ENCODE measurements around the gene HNRNPLL. TPM values are rescaled to one million over a fixed set of nuclear protein-coding genes. Genes with fewer than 3 reads are reported as not detected.

The HNRNPLL gene
- total and polyA plus RNA-seq, 2 experiments from 2014 or later, result 42.5 to 53.4 TPM

DNA sequence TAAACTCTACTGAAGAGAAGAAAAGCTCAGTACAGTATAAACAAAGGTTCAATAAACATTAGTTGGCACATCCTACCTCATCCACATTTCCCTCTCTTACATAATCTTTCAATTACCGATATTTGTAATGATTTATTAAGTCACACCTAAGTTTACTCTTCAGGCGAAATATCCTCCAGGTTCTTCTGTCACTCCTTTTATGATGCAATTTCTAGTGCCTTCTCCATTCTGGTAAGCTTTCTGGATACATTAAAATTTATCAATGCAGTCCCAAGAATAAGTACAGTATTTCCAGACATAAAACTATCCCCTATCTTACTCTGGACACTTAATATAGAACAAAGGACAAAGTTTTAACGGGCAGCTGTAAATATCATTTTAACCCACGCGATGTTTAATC lies 5.6 kb downstream of the HNRNPLL start:
- Histone ChIP-seq H3K4me1 (ENCODE audit: insufficient read depth) (peaks cover 35% of the 10 kb centered on the region), H3K27me3 (ENCODE audit: insufficient read depth) (no peaks in the 10 kb centered on the region), H3K4me3 (no peak overlapping the region), H2AFZ (no peak overlapping the region), H3K27ac (ENCODE audit: low read depth) (no peak overlapping the region), H4K20me1 (replicated peaks; ENCODE audit: insufficient read depth) (peaks cover 35% of the 10 kb centered on the region), H3K36me3 (ENCODE audit: insufficient read depth) (no peaks in the 10 kb centered on the region), H3K9me2 (ENCODE audit: insufficient read depth) (no peaks in the 10 kb centered on the region), H3K79me2 (replicated peaks; ENCODE audit: insufficient read depth) (peaks cover 98% of the 10 kb centered on the region), H3F3A (replicated peaks; ENCODE audit: low read depth) (no peaks in the 10 kb centered on the region), H3K4me2 (0 out of 2 replicates have a peak overlapping the region, but pooled peaks have one; percentile 14)
- DNase-seq (ENCODE audit: low spot score) (no peak), ATAC-seq (no peak)
- no peaks in the 10 kb centered on the region for H3K9me3 Mint-ChIP-seq
- H3K27me3 Mint-ChIP-seq (ENCODE audit: insufficient read depth, low read depth, poor library complexity), result peaks cover 5% of the 10 kb centered on the region
- peak overlapping the region; percentile 64; the same call in 1 of the 2 replicates for H3K27ac Mint-ChIP-seq
- H3K4me3 Mint-ChIP-seq, result no peak overlapping the region
- H3K36me3 Mint-ChIP-seq (ENCODE audit: low read depth), result no peaks in the 10 kb centered on the region
- peaks cover 53% of the 10 kb centered on the region for H3K4me1 Mint-ChIP-seq
- TF ChIP-seq, protein P1, sequence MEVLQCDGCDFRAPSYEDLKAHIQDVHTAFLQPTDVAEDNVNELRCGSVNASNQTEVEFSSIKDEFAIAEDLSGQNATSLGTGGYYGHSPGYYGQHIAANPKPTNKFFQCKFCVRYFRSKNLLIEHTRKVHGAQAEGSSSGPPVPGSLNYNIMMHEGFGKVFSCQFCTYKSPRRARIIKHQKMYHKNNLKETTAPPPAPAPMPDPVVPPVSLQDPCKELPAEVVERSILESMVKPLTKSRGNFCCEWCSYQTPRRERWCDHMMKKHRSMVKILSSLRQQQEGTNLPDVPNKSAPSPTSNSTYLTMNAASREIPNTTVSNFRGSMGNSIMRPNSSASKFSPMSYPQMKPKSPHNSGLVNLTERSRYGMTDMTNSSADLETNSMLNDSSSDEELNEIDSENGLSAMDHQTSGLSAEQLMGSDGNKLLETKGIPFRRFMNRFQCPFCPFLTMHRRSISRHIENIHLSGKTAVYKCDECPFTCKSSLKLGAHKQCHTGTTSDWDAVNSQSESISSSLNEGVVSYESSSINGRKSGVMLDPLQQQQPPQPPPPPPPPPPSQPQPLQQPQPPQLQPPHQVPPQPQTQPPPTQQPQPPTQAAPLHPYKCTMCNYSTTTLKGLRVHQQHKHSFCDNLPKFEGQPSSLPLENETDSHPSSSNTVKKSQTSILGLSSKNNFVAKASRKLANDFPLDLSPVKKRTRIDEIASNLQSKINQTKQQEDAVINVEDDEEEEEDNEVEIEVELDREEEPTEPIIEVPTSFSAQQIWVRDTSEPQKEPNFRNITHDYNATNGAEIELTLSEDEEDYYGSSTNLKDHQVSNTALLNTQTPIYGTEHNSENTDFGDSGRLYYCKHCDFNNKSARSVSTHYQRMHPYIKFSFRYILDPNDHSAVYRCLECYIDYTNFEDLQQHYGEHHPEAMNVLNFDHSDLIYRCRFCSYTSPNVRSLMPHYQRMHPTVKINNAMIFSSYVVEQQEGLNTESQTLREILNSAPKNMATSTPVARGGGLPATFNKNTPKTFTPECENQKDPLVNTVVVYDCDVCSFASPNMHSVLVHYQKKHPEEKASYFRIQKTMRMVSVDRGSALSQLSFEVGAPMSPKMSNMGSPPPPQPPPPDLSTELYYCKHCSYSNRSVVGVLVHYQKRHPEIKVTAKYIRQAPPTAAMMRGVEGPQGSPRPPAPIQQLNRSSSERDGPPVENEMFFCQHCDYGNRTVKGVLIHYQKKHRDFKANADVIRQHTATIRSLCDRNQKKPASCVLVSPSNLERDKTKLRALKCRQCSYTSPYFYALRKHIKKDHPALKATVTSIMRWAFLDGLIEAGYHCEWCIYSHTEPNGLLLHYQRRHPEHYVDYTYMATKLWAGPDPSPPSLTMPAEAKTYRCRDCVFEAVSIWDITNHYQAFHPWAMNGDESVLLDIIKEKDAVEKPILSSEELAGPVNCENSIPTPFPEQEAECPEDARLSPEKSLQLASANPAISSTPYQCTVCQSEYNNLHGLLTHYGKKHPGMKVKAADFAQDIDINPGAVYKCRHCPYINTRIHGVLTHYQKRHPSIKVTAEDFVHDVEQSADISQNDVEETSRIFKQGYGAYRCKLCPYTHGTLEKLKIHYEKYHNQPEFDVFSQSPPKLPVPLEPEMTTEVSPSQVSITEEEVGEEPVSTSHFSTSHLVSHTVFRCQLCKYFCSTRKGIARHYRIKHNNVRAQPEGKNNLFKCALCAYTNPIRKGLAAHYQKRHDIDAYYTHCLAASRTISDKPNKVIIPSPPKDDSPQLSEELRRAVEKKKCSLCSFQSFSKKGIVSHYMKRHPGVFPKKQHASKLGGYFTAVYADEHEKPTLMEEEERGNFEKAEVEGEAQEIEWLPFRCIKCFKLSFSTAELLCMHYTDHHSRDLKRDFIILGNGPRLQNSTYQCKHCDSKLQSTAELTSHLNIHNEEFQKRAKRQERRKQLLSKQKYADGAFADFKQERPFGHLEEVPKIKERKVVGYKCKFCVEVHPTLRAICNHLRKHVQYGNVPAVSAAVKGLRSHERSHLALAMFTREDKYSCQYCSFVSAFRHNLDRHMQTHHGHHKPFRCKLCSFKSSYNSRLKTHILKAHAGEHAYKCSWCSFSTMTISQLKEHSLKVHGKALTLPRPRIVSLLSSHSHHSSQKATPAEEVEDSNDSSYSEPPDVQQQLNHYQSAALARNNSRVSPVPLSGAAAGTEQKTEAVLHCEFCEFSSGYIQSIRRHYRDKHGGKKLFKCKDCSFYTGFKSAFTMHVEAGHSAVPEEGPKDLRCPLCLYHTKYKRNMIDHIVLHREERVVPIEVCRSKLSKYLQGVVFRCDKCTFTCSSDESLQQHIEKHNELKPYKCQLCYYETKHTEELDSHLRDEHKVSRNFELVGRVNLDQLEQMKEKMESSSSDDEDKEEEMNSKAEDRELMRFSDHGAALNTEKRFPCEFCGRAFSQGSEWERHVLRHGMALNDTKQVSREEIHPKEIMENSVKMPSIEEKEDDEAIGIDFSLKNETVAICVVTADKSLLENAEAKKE (CRISPR knock-in tag; IDR thresholded peaks at IDR 0.05), result no peak
- TF ChIP-seq, protein P2, sequence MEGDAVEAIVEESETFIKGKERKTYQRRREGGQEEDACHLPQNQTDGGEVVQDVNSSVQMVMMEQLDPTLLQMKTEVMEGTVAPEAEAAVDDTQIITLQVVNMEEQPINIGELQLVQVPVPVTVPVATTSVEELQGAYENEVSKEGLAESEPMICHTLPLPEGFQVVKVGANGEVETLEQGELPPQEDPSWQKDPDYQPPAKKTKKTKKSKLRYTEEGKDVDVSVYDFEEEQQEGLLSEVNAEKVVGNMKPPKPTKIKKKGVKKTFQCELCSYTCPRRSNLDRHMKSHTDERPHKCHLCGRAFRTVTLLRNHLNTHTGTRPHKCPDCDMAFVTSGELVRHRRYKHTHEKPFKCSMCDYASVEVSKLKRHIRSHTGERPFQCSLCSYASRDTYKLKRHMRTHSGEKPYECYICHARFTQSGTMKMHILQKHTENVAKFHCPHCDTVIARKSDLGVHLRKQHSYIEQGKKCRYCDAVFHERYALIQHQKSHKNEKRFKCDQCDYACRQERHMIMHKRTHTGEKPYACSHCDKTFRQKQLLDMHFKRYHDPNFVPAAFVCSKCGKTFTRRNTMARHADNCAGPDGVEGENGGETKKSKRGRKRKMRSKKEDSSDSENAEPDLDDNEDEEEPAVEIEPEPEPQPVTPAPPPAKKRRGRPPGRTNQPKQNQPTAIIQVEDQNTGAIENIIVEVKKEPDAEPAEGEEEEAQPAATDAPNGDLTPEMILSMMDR (conservative IDR thresholded peaks at IDR 0.05; ENCODE audit: low read depth in 2 of 2), result no peak
- no peak for TF ChIP-seq ZNF114 (CRISPR knock-in tag; IDR thresholded peaks at IDR 0.05)
- TF ChIP-seq, protein P3, sequence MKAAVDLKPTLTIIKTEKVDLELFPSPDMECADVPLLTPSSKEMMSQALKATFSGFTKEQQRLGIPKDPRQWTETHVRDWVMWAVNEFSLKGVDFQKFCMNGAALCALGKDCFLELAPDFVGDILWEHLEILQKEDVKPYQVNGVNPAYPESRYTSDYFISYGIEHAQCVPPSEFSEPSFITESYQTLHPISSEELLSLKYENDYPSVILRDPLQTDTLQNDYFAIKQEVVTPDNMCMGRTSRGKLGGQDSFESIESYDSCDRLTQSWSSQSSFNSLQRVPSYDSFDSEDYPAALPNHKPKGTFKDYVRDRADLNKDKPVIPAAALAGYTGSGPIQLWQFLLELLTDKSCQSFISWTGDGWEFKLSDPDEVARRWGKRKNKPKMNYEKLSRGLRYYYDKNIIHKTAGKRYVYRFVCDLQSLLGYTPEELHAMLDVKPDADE (IDR thresholded peaks at IDR 0.05), result no peak
- no peak for TF ChIP-seq EZH2phosphoT487 (IDR thresholded peaks at IDR 0.05; ENCODE audit: unreplicated experiment)
- no peak for TF ChIP-seq STAT1 (IDR thresholded peaks at IDR 0.05; ENCODE audit: unreplicated experiment)
- TF ChIP-seq JUNB (IDR thresholded peaks at IDR 0.05; ENCODE audit: unreplicated experiment), result no peak
- no peak for TF ChIP-seq CREB1 (CRISPR knock-in tag; IDR thresholded peaks at IDR 0.05; ENCODE audit: low read depth)
- TF ChIP-seq EZH2 (IDR thresholded peaks at IDR 0.05; ENCODE audit: low read depth, unreplicated experiment), result no peak
- no peak for TF ChIP-seq POLR2AphosphoS5 (IDR thresholded peaks at IDR 0.05; ENCODE audit: low read depth)
- no peak for TF ChIP-seq NANOG (IDR thresholded peaks at IDR 0.05; ENCODE audit: borderline replicate concordance)
- TF ChIP-seq, protein P4, sequence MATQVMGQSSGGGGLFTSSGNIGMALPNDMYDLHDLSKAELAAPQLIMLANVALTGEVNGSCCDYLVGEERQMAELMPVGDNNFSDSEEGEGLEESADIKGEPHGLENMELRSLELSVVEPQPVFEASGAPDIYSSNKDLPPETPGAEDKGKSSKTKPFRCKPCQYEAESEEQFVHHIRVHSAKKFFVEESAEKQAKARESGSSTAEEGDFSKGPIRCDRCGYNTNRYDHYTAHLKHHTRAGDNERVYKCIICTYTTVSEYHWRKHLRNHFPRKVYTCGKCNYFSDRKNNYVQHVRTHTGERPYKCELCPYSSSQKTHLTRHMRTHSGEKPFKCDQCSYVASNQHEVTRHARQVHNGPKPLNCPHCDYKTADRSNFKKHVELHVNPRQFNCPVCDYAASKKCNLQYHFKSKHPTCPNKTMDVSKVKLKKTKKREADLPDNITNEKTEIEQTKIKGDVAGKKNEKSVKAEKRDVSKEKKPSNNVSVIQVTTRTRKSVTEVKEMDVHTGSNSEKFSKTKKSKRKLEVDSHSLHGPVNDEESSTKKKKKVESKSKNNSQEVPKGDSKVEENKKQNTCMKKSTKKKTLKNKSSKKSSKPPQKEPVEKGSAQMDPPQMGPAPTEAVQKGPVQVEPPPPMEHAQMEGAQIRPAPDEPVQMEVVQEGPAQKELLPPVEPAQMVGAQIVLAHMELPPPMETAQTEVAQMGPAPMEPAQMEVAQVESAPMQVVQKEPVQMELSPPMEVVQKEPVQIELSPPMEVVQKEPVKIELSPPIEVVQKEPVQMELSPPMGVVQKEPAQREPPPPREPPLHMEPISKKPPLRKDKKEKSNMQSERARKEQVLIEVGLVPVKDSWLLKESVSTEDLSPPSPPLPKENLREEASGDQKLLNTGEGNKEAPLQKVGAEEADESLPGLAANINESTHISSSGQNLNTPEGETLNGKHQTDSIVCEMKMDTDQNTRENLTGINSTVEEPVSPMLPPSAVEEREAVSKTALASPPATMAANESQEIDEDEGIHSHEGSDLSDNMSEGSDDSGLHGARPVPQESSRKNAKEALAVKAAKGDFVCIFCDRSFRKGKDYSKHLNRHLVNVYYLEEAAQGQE (IDR thresholded peaks at IDR 0.05; ENCODE audit: unreplicated experiment), result no peak
- no peak for TF ChIP-seq ZNF331 (CRISPR knock-in tag; IDR thresholded peaks at IDR 0.05; ENCODE audit: low read depth)
